Trophoblast cell (in vitro differentiated cells and primary cell): ENCODE measurements around the gene MT1G.

ENCODE experiments used
- DNase-seq, 2 donors: peaks; one replicate each; pipeline ENCODE4 v3.0.0-alpha.2; 2016
- H2AFZ ChIP-seq: 2 replicates; pipeline ENCODE4 v1.6.1; 2013; ENCODE audit warnings: low read length, moderate library complexity, mild to moderate bottlenecking; ENCODE audit not compliant: insufficient read depth, poor library complexity
- H2AK5ac ChIP-seq: 2 replicates; pipeline ENCODE4 v1.6.1; 2013; ENCODE audit warnings: mild to moderate bottlenecking, low read length
- H2BK120ac ChIP-seq: 2 replicates; pipeline ENCODE4 v1.6.1; 2013; ENCODE audit warnings: low read length, mild to moderate bottlenecking, moderate library complexity; ENCODE audit not compliant: insufficient read depth, poor library complexity
- H2BK12ac ChIP-seq: 2 replicates; pipeline ENCODE4 v1.6.1; 2013; ENCODE audit warnings: mild to moderate bottlenecking, low read length, moderate library complexity
- H2BK5ac ChIP-seq: 2 replicates; pipeline ENCODE4 v1.6.1; 2013; ENCODE audit warnings: low read length, low read depth, moderate library complexity, mild to moderate bottlenecking; ENCODE audit not compliant: poor library complexity
- H3K14ac ChIP-seq: 2 replicates; pipeline ENCODE4 v1.6.1; 2013; ENCODE audit warnings: mild to moderate bottlenecking, low read length
- H3K18ac ChIP-seq: 2 replicates; pipeline ENCODE4 v1.6.1; 2013; ENCODE audit warnings: mild to moderate bottlenecking, low read length
- H3K23ac ChIP-seq: 2 replicates; pipeline ENCODE4 v1.6.1; 2013; ENCODE audit warnings: low read length
- H3K27ac ChIP-seq: 2 replicates; pipeline ENCODE4 v1.5.1; 2013; ENCODE audit warnings: low read depth, mild to moderate bottlenecking, inconsistent platforms, low read length, moderate library complexity
- H3K27me3 ChIP-seq: 2 replicates; pipeline ENCODE4 v1.6.1; 2013; ENCODE audit warnings: inconsistent platforms, mild to moderate bottlenecking, low read length, moderate library complexity; ENCODE audit not compliant: insufficient read depth
- H3K36me3 ChIP-seq, 2 experiments: 1 replicate in 1 of 2; 2 replicates in 1 of 2; pipeline ENCODE4 v1.6.1; 2013; ENCODE audit warnings: low read length in 2 of 2, mild to moderate bottlenecking in 2 of 2, moderate library complexity in 1 of 2; ENCODE audit not compliant: insufficient read depth in 2 of 2, control insufficient read depth in 1 of 2
- H3K4ac ChIP-seq: 2 replicates; pipeline ENCODE4 v1.6.1; 2013; ENCODE audit warnings: low read depth, mild to moderate bottlenecking, low read length, moderate library complexity
- H3K4me1 ChIP-seq, 2 experiments: 1 replicate in 1 of 2; 2 replicates in 1 of 2; pipeline ENCODE4 v1.6.1; 2013; ENCODE audit warnings: low read length in 2 of 2, mild to moderate bottlenecking in 2 of 2, moderate library complexity in 1 of 2; ENCODE audit not compliant: insufficient read depth in 2 of 2, control insufficient read depth in 1 of 2
- H3K4me2 ChIP-seq: 2 replicates; pipeline ENCODE4 v1.6.1; 2013; ENCODE audit warnings: inconsistent platforms, mild to moderate bottlenecking, low read length, moderate library complexity
- H3K4me3 ChIP-seq: 2 replicates; pipeline ENCODE4 v1.5.1; 2013; ENCODE audit warnings: mild to moderate bottlenecking, low read depth, low read length, inconsistent platforms
- H3K79me1 ChIP-seq: one replicate; pipeline ENCODE4 v1.6.1; 2013; ENCODE audit warnings: low read length
- H3K79me2 ChIP-seq: 2 replicates; pipeline ENCODE4 v1.6.1; 2013; ENCODE audit warnings: low read length, mild to moderate bottlenecking; ENCODE audit not compliant: control insufficient read depth, insufficient read depth, poor library complexity
- H3K9ac ChIP-seq: 2 replicates; pipeline ENCODE4 v1.6.1; 2013; ENCODE audit warnings: mild to moderate bottlenecking, low read length
- H3K9me3 ChIP-seq: 2 replicates; pipeline ENCODE4 v1.6.1; 2013; ENCODE audit warnings: low read depth, mild to moderate bottlenecking, control low read depth, inconsistent platforms, low read length; ENCODE audit not compliant: insufficient read depth
- H4K12ac ChIP-seq: 2 replicates; pipeline ENCODE4 v1.6.1; 2013; ENCODE audit warnings: low read depth, mild to moderate bottlenecking, low read length, moderate library complexity
- H4K8ac ChIP-seq: 2 replicates; pipeline ENCODE4 v1.6.1; 2013; ENCODE audit warnings: low read depth, mild to moderate bottlenecking, low read length, moderate library complexity
- H4K91ac ChIP-seq: one replicate; pipeline ENCODE4 v1.6.1; 2013; ENCODE audit warnings: low read depth, mild to moderate bottlenecking, low read length, moderate library complexity
- WGBS: extraction: QIAGEN DNeasy Blood & Tissue Kit; methylation state at CpG from one replicate; pipeline ENCODE4 v1.1.7; 2013; ENCODE audit warnings: missing lambda C conversion rate; ENCODE audit not compliant: insufficient read length, insufficient coverage; ENCODE audit errors: extremely low coverage; 5-methylcytosine and 5-hydroxymethylcytosine counted together

Gene MT1G

GRCh38 chr16:56713794-56714193 is 45.9 kb upstream of the MT1G start:
- Histone ChIP-seq H4K8ac (no peak overlapping the region), H2BK5ac (no peak overlapping the region), H3K23ac (no peak overlapping the region), H3K4ac (no peak overlapping the region), H4K12ac (no peak overlapping the region), H3K4me2 (no peak overlapping the region), H2AFZ (no peak overlapping the region), H3K27ac (no peak overlapping the region), H4K91ac (no peak overlapping the region), H3K4me3 (no peak overlapping the region), H3K14ac (no peak overlapping the region), H2BK12ac (no peak overlapping the region), H3K79me1 (no peaks in the 10 kb centered on the region), H3K9ac (no peak overlapping the region), H2BK120ac (no peak overlapping the region), H3K79me2 (no peaks in the 10 kb centered on the region), H3K18ac (no peak overlapping the region), H3K36me3 (no peaks in the 10 kb centered on the region), H3K4me1 (no peaks in the 10 kb centered on the region), H2AK5ac (no peak overlapping the region), H3K27me3 (no peaks in the 10 kb centered on the region), H3K9me3 (no peaks in the 10 kb centered on the region)
- no peak for DNase-seq
- WGBS: no CpG with 5 or more reads among the region's 2 CpGs

- H3K9me3 ChIP-seq: no peaks in the 10 kb centered on the region
- H3K9ac ChIP-seq: no peak overlapping the region
- no peak overlapping the region for H3K23ac ChIP-seq
Measured at GRCh38 chr16:56711862-56712261, 44.0 kb upstream of the MT1G start.

GRCh38 chr16:56710181-56710737 is 42.4 kb upstream of the MT1G start:
- no peak overlapping the region for H3K9ac ChIP-seq
- H2BK5ac ChIP-seq: no peak overlapping the region
- H4K12ac ChIP-seq: no peak overlapping the region
- no peak overlapping the region for H3K27ac ChIP-seq
- H3K4me2 ChIP-seq: no peak overlapping the region
- no peak overlapping the region for H3K14ac ChIP-seq
- no peak overlapping the region for H2BK120ac ChIP-seq
- no peak overlapping the region for H2AFZ ChIP-seq
- no peak overlapping the region for H3K4ac ChIP-seq
- no peaks in the 10 kb centered on the region for H3K79me2 ChIP-seq
- no peaks in the 10 kb centered on the region for H3K4me1 ChIP-seq
- peaks cover 2% of the 10 kb centered on the region for H3K9me3 ChIP-seq
- H3K4me3 ChIP-seq: no peak overlapping the region
- H2AK5ac ChIP-seq: no peak overlapping the region
- no peaks in the 10 kb centered on the region for H3K79me1 ChIP-seq
- no peak overlapping the region for H4K8ac ChIP-seq
- no peak overlapping the region for H2BK12ac ChIP-seq
- no CpG with 5 or more reads among the region's 3 CpGs for WGBS
- H3K27me3 ChIP-seq: no peaks in the 10 kb centered on the region
- no peak overlapping the region for H4K91ac ChIP-seq
- no peaks in the 10 kb centered on the region for H3K36me3 ChIP-seq
- DNase-seq: no peak
- H3K18ac ChIP-seq: no peak overlapping the region
- no peak overlapping the region for H3K23ac ChIP-seq

More at GRCh38 chr16:56711862-56712261, 44.0 kb upstream of the MT1G start:
- Histone ChIP-seq H3K14ac (no peak overlapping the region), H3K4me1 (no peaks in the 10 kb centered on the region), H4K12ac (no peak overlapping the region), H3K4ac (no peak overlapping the region), H3K27ac (no peak overlapping the region), H3K79me2 (no peaks in the 10 kb centered on the region), H2AFZ (no peak overlapping the region), H3K36me3 (no peaks in the 10 kb centered on the region), H3K4me3 (no peak overlapping the region), H2BK12ac (no peak overlapping the region), H2AK5ac (no peak overlapping the region), H3K18ac (no peak overlapping the region), H3K27me3 (no peaks in the 10 kb centered on the region), H2BK120ac (no peak overlapping the region), H4K91ac (no peak overlapping the region), H2BK5ac (no peak overlapping the region), H3K4me2 (no peak overlapping the region), H4K8ac (no peak overlapping the region), H3K79me1 (no peaks in the 10 kb centered on the region)
- no CpG with 5 or more reads among the region's 2 CpGs for WGBS
- no peak for DNase-seq

- H3K4me1 ChIP-seq: no peaks in the 10 kb centered on the region
- no peak overlapping the region for H2AFZ ChIP-seq
- H3K4me3 ChIP-seq: no peak overlapping the region
- no peak overlapping the region for H2BK12ac ChIP-seq
- no peaks in the 10 kb centered on the region for H3K79me1 ChIP-seq
- no peak overlapping the region for H3K27ac ChIP-seq
- no peak overlapping the region for H3K4me2 ChIP-seq
- H3K79me2 ChIP-seq: no peaks in the 10 kb centered on the region
- H3K18ac ChIP-seq: no peak overlapping the region
- H3K9me3 ChIP-seq: peaks cover 2% of the 10 kb centered on the region
- H2BK120ac ChIP-seq: no peak overlapping the region
- no peak overlapping the region for H4K91ac ChIP-seq
- no peak overlapping the region for H4K8ac ChIP-seq
- no peak for DNase-seq
- no peaks in the 10 kb centered on the region for H3K27me3 ChIP-seq
- no peak overlapping the region for H4K12ac ChIP-seq
- H3K23ac ChIP-seq: no peak overlapping the region
- H3K14ac ChIP-seq: no peak overlapping the region
- H2AK5ac ChIP-seq: no peak overlapping the region
- H3K36me3 ChIP-seq: no peaks in the 10 kb centered on the region
- H2BK5ac ChIP-seq: no peak overlapping the region
- no peak overlapping the region for H3K9ac ChIP-seq
- no CpG with 5 or more reads among the region's 4 CpGs for WGBS
- H3K4ac ChIP-seq: no peak overlapping the region
Measured at GRCh38 chr16:56709443-56710040, 41.7 kb upstream of the MT1G start.
